DMS114 treated with DMSO at 0.1 percent for 48 hours (cell line): ENCODE measurements around the gene KLK1.

Source experiments
- DNase-seq: peaks from one replicate; lab custom pipeline; 2025; ENCODE audit not compliant: unreplicated experiment; lab: John Stamatoyannopoulos, UW

Gene KLK1

DNA sequence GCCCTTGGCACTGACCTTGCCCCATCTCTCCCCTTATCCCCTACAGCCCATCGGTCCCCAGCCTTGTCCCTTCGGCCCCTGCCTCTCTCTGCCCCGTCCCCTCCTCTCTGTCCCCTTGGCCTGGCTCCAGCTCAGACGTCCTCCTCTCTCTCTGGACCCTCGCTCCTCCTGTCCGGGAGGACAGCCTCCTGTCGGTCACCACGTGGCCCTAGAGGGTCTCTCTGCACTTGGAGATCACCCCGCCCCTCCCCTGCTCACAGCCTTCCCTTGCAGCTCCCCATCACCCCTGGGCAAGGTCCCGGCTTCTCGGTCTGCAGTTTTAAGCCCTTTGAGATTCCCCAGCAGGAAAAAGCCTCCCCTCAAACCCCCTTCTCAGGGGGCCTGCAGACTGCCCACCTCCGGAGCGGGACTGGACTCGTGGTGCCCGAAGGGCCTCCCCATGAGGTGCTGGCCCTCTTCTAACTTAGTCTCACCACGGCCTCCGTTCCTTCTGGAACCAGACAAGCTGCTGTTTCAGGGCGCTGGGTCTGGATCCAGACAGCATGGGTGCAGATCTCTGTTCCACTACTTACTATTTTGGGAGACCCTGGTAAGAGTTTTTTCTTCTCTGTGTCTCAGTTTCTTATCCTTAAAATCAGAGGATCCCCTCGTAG, 13.1 kb upstream of the KLK1 start:
- no peak for DNase-seq

DNA sequence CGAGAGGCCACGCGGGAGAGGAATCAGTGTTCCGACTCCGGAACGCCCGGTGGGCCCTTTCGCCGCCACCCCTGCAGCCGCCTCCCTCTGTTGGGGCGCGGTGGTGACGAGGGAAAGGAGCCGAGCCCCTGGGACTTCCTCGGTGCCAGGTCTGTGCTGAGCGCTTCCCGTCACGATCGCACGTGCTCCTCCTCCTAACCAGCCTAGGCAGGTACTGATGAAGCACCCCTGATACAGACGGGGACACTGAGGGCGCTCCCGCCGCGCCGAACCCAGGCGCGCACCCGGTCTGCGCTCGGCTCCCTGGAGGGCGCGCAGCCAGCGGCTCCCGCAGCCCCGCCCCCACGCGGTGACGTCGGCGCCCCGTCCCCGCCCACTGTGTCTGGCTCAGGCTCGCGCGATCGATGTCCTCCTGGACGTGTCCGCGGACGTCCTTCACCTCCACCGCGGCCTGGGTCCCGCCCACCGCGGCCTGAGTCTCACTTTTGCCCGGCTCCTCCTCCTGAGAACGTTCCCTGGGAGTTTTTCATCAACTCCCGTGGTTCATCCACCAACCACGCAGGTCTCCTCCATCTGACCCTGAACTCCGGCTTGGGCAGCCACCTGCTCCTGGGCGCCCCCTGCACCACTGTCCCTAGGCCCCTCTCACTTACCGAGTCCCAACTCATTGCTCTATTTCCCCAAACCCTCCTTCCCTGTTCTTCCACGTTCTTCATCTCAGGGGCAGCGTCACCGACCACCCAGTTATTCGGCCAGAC, 12.4 kb upstream of the KLK1 start:
- DNase-seq: peak; percentile 57

DNA sequence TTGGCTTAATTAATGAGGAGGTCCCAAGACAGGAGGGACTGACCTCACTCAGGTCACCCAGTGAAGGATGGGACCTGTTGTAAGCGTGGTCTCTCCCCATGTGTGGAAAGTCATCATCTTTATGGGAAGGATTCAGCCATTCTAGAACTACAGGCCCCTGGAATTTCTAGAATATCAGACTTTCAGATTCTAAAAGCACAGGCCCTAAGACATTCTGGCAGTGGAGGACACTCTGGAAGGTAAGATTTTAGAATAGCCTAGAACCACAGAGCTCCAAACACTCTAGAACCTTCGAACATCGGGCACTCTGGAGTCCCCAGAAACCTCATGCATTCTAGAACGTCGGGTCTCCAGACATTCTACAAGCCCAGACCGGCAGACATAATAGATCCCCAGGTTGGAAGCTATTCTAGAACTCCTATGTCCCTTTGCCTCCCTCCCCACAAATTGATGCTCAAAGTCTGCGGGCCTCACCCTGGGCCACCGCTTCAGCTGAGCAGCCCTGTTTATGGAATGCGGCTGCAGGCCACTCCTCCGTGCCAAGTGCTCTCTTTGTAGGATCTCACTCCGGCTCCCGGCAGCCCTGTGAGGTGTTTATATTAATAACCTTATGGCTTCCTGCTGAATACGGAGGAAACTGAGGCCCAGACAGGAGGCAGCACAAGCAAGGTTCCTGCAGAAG, 11.7 kb upstream of the KLK1 start:
- DNase-seq: no peak

DNA sequence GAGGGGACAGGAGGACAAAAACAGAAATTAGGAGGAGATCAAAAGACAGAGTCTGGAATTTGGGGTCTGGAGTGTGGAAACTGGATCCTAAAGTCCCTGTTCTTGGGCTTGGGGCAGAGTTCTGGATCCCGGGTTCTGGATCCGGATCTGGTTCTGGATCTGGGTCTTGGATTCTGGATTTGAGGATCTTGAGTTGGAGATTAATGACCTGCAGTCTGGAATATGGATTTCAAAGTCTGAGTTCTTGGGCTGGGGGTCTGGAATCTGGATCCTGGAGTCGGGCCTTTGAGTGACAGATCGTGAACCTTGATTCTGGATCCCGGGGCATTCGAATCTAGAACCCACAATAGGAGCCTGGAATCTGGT, 10.2 kb upstream of the KLK1 start:
- DNase-seq: no peak

DNA sequence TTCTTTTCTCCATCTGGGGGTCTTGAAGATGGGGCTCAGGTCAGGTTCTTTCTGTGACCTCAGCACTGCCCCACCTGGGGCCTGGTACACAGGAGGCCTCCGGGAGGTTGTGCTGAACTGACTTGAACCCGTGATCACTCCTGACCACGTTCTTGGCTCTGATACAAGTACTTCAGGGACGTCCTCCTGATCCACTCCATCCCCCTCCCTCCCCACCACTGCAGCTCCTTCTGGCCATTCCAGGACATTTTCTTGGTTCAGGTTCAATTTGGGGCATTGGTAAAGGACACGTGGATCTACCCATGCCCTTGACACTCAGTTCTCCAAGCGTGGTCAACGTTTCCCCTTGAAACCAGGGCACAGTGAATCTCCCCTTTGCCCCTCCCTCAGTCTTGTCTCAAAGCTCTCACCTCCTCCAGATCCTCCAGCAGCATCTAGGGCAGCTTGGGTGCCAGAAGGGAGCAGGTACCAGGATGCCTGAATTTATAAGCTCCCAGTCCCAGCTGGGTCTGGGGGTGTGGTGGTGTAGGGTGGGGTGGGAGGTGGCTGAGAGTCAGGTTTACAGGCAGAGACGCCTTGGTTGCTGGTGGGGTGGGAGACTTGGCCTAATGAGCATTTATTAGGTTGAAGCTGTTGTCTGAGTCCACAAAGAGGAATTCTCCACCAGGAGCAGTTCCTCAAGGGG, 9.7 kb upstream of the KLK1 start, which contains the start of gene KLK15:
TSS of gene KLK15 (minus strand) at position 458 of the 685 bp plus-strand sequence. CDS start 2,082 bp downstream, outside the sequence.
- no peak for DNase-seq

DNA sequence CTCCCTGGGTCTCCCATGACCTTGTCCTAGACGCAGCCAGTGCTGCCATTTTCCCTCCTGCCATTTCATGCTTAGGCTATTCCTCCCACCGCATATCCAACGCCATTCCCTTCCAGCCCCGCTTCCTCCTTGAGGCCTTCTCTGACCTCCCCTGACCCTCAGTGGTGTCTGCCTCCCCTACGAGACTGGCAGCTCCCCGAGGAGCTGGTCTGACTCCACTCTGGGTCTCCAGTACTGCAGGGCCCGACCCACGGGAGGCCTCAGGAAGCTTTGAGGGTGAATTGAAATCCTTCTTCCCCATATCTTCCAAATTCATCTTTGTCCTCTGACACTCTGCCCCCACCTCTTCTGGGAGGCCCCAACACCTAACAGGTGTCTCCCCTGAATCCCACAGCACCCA, 9.1 kb upstream of the KLK1 start:
- no peak for DNase-seq

DNA sequence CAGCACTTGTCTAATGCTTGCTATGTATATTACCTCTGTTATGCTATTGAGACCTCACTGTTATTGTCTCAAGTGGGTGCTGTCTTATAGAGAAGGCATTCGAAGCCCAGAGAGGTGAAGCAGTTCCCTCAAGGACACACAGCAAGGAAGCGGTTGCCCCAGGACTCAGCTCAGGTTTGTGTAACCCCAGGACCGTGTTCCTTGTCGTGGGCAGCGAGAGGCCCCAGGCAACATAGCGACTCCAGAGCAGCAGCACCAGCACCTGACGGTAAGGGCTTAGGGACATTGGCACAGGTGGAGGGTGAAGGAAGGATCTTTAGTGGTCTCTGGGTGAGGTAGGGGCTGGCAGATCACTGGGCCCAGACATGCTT, 7.4 kb upstream of the KLK1 start:
- DNase-seq: no peak

DNA sequence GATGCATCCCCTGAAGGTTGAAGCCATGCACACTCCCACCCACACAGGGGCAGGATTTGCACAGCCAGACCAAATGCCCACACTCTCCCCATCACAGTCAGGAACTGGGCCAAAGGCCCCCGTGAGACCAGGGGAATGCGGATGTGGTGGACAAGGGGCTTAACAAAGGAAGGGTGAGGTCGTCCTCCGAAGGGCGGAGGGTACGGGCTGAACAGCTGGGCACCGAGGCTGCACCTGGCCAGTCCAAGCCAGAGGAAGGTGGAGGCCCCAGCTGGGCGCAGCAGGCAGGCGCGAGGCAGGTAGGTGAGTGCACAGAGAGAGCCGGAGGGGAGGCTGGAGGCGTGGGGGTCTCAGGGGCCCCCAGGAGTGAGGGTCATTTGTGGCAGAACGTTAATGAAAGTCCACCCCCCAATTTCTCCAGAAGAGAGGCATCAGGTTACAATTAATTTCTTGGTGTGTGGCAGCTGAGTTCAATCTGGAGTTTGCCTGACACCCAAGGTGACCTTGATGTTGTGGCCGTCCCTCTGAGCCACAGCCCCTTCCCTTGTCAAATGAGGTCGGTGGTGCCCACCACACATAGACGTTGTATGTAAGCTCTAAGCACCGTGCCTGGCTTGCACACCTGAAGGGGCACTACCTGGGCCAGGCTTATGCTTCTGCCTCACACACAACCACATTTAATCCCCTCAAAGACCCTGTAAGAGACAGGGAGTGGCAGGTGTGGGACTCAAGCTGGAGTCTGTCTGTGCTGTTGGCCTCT, 6.9 kb upstream of the KLK1 start:
- DNase-seq: no peak

DNA sequence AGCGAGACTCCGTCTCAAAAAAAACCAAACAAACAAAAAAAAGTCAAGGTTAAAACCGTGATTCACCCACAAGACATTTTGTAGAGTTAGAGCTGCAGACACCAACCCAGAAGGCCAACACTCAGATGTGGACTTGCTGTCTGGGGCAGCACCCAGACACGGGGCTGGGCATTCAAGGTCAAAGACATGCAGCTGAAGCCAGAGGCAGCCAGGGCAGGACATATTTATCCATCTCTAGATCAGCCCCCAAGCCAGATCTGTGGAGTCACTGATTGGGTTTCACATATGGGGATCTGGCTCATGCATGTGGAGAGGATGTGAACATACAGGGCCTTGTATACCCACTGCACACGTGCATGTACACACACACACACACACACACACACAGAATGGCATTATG, 6.2 kb upstream of the KLK1 start:
- DNase-seq: no peak

DNA sequence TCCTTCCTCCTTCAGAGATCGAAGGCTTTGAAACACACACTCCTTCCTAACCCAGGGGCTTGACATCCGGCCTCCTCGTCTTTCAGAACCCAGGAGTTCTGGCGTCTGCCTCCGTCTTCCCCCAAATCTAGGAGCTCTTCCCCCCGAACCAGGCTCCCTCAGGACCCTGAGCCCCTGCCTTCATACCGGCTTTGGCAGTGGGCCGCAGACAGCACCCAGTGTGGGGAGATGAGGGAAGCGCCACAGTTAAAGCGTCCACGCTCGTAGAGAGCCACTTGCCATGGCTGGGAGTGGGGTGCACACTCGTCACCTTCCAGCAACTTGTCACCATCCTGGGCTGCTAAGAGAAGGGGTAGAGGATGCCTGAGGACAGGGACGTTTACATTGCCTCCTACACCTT, 3.9 kb upstream of the KLK1 start:
- DNase-seq: no peak

DNA sequence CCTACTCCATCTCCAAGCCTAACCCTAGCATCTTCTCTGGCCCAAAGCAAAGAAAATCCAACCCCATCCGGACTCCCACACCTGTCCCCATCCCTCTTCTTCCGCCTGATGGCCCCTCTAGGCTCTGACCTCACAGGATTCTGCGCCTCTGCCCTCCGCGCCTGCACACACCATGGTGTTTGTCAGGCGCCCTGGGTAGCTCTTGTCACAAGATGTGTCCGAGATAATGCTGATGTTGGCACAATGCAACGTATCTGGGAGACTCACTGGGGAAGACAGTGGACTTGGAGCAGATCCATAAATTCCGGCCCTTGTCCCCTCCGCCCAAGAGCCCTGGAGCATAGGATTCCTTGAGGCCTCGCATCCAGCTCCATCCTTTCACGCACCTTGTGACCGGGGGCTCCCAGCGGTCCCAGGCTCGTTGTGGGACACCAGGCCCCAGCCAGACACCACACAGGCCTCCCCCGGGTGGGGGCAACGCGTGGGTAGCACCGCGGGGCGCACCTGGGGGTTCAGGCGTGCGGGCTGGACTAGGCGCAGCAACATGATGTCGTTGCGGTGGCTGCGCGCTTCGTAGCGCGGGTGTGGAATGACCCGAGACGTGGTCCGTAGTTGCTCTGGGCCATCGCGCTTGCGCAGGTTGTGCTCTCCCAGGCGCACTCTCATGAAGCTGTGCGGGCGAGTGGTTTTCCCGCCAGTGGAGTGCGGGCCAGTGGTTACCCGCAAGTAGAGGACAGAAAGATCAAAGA, 3.1 kb upstream of the KLK1 start:
- no peak for DNase-seq

DNA sequence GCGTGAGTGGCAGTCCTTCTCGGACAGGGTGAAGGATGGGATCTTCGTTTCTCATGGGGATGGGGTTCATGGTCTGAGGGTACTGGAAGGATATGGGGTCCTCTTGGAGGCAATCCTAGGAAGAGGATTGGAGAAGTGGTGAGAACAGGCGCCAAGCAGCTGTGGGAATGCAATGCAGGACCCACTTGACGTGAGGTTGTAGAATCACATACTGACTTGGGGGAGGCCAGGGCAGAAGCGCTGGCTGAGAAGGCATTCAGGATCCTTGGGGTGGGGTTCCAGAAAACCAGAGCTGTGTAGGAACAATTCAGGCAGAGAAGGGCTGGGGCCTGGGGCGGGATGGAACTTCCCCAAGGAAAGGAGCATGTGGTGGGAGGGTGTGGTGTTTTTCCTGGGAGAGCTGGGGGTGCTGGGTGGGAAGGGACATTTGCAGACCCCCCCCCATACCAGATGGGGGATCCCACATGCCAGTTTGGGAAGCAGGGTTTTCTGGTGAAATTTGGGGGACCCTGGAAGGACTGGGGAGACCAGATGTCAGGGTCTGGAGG, 852 bp downstream of the KLK1 start:
- no peak for DNase-seq

DNA sequence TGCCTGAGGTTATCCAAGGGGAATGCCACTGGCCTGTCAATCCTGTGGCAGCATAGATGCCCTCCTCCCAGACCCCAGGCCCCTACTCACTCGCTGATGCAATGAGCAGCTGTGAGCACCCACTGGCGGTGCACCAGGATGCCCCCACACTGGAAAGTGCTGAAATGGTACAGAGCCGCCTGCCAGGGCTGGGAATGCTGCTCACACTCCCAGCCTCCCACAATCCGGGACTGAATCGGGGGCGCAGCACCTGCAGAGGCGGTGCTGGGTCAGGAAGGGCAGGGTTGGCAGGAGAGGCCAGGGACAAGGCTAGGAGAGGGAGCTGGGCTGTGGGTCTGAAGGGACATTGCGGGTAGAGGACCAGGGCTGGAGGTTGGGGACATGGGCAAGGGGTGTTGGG, 2.0 kb downstream of the KLK1 start:
- no peak for DNase-seq

DNA sequence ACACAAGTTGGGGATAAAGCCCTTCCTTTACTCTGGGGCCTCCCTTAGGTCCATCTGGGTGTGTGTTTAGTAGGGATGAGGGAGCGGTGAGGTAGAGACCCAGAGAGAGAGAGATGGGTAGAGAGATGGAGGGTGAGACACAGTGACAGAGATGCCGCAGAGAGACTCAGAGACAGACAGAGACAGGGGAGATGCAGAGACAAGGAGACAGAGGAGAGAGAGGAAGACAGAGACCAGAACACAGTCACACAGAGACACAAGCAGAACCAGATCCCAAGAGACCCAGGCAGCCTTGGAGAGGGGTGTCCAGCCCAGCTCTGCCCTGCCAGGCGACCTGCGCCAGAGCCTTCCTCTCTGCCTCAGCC, 2.4 kb downstream of the KLK1 start:
- DNase-seq: no peak

DNA sequence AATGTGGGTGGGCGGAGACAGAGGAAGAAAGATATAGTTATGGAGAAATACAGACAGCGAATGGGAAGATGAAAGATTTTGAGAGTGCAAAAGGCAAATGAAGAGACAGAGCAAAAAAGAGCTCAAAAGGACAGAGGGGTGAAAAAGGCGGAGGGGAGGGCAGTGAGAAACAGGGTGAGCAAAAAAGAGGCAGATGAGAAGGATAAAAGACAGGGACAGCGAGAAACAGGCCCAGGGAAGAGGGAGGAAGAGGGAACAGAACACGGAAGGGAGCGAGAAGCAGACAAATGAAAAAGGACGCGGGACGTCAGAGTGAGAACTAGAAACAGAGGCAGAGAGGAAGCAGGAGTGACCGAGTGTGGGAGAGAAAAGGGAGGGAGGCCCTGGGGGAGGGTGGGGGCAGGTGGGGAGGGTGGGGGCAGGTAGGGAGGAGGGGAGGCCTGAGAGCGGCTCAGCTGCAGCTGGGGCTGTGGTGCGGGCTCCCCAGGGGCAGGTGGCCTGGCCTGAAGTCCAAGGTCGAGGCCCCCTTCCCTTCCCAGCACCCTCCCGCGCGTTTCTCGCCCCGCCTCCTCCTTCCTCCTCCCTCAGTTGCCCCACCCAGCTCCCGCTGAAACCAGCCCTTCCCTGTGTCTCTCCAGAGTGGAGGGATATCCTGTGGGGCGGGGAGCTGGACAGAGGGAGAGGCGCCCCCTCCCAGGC, 2.9 kb downstream of the KLK1 start:
- DNase-seq: no peak

DNA sequence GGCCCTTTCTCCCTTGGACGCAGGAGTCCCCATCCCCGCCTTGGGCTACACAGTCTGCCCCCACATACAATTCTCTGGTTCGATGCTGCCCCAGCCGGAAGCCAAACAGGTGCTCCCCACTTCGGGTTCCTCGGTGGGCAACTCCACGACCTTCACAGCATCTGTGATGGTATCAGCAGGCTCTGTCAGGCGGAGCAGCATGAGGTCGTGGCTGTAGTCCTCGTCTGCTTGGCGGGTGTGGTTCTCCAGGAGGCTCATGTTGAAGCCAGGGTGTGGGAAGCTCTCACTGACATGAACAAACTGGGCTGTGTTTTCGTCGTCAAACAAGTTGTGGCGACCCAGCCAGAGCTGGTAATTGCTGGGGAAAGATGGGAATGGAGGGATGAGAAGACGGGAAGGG, 3.5 kb downstream of the KLK1 start:
- DNase-seq: no peak

DNA sequence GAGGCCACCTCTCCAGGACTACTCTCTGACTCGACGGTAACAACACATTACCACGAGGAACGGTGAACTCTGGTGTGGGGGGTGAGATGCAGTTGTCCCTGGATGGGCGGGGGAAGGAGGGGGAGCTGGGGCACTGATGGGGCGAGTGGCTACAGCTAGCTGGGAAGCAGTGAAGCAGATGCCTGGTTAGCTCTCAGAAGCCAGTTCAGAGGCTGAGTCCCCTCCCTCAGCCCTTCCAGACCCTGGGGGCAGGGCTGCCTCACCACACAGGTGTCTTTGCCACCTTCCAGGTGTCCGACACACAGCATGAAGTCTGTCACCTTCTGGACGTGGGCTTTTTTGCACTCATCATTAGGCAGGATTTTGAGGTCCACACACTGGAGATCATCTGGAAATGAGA, 4.0 kb downstream of the KLK1 start:
- no peak for DNase-seq

DNA sequence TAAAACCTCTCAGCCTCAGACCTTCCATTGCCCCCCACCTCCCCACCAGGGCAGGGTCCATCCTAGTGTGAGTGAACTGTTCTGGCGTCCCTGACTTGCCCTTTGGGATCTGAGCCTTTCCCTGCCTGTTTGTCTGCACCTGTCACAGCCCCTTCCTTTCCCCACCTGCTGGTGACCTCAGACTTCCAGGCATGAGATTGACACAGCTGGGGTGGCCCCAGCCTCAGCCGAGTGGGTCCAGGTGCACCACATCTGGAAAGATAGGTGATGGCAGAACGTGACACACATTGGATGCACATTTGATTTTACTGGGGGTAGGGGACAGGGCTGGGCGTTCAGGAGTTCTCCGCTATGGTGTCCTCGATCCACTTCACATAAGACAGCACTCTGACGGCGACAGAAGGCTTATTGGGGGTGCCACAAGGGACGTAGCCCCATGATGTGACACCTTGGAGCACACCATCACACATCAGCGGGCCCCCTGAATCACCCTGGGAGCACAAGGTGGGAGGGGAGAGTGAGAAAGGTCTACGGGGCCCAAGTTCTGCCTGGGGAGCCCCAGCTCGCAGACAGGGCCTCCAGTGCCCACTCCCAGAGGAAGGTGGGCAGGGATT, 4.6 kb downstream of the KLK1 start:
- DNase-seq: no peak
